ENCODE data around the gene MIA3.

DNA sequence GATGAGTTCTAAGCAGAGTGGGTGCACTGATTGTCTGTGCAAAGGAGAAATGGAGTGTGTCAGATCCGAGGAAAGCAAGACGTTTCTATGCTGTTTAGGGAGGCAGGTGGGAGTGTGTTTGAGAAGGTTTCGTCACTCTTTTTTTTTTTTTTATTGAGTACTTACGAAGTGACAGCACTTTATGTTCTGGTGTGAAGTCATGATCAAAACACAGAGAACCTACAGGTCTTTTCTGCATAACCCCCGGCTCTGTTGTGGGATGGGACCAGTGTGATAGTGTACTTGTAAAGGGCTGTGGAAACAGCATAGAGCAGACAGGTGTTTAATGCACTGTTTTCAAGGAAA is 26.7 kb downstream of the MIA3 start:
- TF ChIP-seq, protein P1, sequence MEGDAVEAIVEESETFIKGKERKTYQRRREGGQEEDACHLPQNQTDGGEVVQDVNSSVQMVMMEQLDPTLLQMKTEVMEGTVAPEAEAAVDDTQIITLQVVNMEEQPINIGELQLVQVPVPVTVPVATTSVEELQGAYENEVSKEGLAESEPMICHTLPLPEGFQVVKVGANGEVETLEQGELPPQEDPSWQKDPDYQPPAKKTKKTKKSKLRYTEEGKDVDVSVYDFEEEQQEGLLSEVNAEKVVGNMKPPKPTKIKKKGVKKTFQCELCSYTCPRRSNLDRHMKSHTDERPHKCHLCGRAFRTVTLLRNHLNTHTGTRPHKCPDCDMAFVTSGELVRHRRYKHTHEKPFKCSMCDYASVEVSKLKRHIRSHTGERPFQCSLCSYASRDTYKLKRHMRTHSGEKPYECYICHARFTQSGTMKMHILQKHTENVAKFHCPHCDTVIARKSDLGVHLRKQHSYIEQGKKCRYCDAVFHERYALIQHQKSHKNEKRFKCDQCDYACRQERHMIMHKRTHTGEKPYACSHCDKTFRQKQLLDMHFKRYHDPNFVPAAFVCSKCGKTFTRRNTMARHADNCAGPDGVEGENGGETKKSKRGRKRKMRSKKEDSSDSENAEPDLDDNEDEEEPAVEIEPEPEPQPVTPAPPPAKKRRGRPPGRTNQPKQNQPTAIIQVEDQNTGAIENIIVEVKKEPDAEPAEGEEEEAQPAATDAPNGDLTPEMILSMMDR (conservative IDR thresholded peaks at IDR 0.05; ENCODE audit: low read length), result no peak
- no peak for TF ChIP-seq EZH2phosphoT487 (IDR thresholded peaks at IDR 0.05; ENCODE audit: borderline replicate concordance)
